HepG2 (cell line): ENCODE measurements around the gene NEK6. TPM values are rescaled to one million over a fixed set of nuclear protein-coding genes. Genes with fewer than 3 reads are reported as not detected.

Source experiments
- CHCHD3 ChIP-seq: sonication (generic); formaldehyde crosslinking; IDR thresholded peaks from 2 replicates; pipeline ENCODE4 v1.8.0; 2022; ENCODE audit warnings: mild to moderate bottlenecking, missing genetic modification reagents, moderate library complexity
- ETV5 ChIP-seq: IDR thresholded peaks from 2 replicates; pipeline ENCODE4 v1.6.1; 2018; ENCODE audit warnings: missing biosample characterization, missing genetic modification reagents, inconsistent platforms, borderline replicate concordance
- GFI1 ChIP-seq: sonication (generic); formaldehyde crosslinking; IDR thresholded peaks from 2 replicates; pipeline ENCODE4 v1.5.0; 2020; ENCODE audit warnings: missing genetic modification reagents, mild to moderate bottlenecking, borderline replicate concordance
- MTF2 ChIP-seq: sonication (generic); formaldehyde crosslinking; IDR thresholded peaks from 2 replicates; pipeline ENCODE4 v1.5.0; 2020; ENCODE audit warnings: missing genetic modification reagents, borderline replicate concordance
- RORA ChIP-seq: sonication (generic); formaldehyde crosslinking; IDR thresholded peaks from 2 replicates; pipeline ENCODE4 v1.5.0; 2020; ENCODE audit warnings: mild to moderate bottlenecking, missing genetic modification reagents, moderate library complexity
- SNAPC2 ChIP-seq: sonication (generic); formaldehyde crosslinking; IDR thresholded peaks from 2 replicates; pipeline ENCODE4 v1.8.1; 2022; ENCODE audit warnings: mild to moderate bottlenecking, missing genetic modification reagents
- ZNF773 ChIP-seq: sonication (generic); formaldehyde crosslinking; IDR thresholded peaks from 2 replicates; pipeline ENCODE4 v1.4.0; 2020; ENCODE audit warnings: missing genetic modification reagents, borderline replicate concordance
- polyA plus RNA-seq, 8 experiments: library from polyadenylated mRNA; depleted of rRNA in 3 of 8; stranded (reverse) in 7 of 8; unstranded in 1 of 8; fragments of >200 nt; fragmentation: Illumina TruSeq in 4 of 8; extraction: Trizol in 4 of 8; gene quantifications; 2 replicates each; pipeline versions ENCODE4 v1.2.1 to v1.2.3, GENCODE V29; 2011 to 2016; ENCODE audit warnings: low read depth in 4 of 8, missing spikeins in 1 of 8, mixed read lengths in 1 of 8; ENCODE audit not compliant: insufficient read depth in 1 of 8
- total RNA-seq, 5 experiments: library from RNA; depleted of rRNA; stranded (reverse); fragments of >200 nt; fragmentation: Illumina TruSeq; extraction: Trizol; gene quantifications; 2 replicates each; pipeline ENCODE4 v1.2.3, GENCODE V29; 2016; ENCODE audit warnings: low read depth in 1 of 5
- TF ChIP-seq, protein P1 (sequence below): sonication (generic); formaldehyde crosslinking; IDR thresholded peaks from 2 replicates; pipeline ENCODE4 v1.4.0; 2020; ENCODE audit warnings: missing genetic modification reagents, borderline replicate concordance
- TF ChIP-seq, protein P2 (sequence below): sonication (generic); formaldehyde crosslinking; IDR thresholded peaks from 2 replicates; pipeline ENCODE4 v1.4.0; 2020; ENCODE audit warnings: missing genetic modification reagents
- TF ChIP-seq, protein P3 (sequence below): sonication (generic); formaldehyde crosslinking; IDR thresholded peaks from 2 replicates; pipeline ENCODE4 v1.9.0; 2021; ENCODE audit warnings: missing genetic modification reagents, borderline replicate concordance
- TF ChIP-seq, protein P4 (sequence below): sonication (generic); formaldehyde crosslinking; IDR thresholded peaks from 2 replicates; pipeline ENCODE4 v1.4.0; 2020; ENCODE audit warnings: missing genetic modification reagents

Gene NEK6
- total and polyA plus RNA-seq, 2 of the 13 experiments (the other 11 are each of a cell fraction or from before 2014, with no cell fraction given): 30.4 to 119 TPM

DNA sequence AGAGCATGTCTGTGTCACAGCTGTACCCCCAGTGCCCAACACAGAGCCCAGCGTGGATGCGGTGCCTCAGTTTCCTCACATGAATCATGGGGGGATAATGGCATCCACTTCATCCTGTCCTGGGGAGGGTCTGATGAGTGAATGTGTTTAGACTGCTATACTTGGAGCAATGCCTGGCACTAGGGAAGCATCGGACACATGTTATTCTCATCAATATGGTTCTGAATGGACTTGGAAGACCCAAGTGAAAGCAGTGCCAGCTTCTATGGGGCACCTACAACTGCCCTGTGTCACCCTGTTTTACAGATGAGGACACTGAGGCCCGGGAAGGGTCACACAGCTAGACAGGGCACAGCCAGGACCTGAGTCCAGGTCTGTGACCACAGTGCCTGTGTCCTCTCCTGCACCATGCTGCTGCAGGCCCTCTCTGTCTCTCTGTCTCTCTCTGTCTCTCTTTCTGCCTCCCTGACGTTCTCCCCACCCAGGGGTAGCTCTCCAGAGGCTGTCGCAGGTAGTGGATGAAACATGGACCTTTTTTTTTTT is 42.3 kb upstream of the NEK6 start (continued):
- TF ChIP-seq, protein P1, sequence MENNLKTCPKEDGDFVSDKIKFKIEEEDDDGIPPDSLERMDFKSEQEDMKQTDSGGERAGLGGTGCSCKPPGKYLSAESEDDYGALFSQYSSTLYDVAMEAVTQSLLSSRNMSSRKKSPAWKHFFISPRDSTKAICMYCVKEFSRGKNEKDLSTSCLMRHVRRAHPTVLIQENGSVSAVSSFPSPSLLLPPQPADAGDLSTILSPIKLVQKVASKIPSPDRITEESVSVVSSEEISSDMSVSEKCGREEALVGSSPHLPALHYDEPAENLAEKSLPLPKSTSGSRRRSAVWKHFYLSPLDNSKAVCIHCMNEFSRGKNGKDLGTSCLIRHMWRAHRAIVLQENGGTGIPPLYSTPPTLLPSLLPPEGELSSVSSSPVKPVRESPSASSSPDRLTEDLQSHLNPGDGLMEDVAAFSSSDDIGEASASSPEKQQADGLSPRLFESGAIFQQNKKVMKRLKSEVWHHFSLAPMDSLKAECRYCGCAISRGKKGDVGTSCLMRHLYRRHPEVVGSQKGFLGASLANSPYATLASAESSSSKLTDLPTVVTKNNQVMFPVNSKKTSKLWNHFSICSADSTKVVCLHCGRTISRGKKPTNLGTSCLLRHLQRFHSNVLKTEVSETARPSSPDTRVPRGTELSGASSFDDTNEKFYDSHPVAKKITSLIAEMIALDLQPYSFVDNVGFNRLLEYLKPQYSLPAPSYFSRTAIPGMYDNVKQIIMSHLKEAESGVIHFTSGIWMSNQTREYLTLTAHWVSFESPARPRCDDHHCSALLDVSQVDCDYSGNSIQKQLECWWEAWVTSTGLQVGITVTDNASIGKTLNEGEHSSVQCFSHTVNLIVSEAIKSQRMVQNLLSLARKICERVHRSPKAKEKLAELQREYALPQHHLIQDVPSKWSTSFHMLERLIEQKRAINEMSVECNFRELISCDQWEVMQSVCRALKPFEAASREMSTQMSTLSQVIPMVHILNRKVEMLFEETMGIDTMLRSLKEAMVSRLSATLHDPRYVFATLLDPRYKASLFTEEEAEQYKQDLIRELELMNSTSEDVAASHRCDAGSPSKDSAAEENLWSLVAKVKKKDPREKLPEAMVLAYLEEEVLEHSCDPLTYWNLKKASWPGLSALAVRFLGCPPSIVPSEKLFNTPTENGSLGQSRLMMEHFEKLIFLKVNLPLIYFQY (CRISPR knock-in tag): no peak
- TF ChIP-seq GFI1 (CRISPR knock-in tag): no peak
- TF ChIP-seq ZNF773 (CRISPR knock-in tag): no peak
- no peak for TF ChIP-seq SNAPC2 (CRISPR knock-in tag)
- TF ChIP-seq MTF2 (CRISPR knock-in tag): no peak
- TF ChIP-seq, protein P2, sequence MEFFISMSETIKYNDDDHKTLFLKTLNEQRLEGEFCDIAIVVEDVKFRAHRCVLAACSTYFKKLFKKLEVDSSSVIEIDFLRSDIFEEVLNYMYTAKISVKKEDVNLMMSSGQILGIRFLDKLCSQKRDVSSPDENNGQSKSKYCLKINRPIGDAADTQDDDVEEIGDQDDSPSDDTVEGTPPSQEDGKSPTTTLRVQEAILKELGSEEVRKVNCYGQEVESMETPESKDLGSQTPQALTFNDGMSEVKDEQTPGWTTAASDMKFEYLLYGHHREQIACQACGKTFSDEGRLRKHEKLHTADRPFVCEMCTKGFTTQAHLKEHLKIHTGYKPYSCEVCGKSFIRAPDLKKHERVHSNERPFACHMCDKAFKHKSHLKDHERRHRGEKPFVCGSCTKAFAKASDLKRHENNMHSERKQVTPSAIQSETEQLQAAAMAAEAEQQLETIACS: no peak
- TF ChIP-seq, protein P3, sequence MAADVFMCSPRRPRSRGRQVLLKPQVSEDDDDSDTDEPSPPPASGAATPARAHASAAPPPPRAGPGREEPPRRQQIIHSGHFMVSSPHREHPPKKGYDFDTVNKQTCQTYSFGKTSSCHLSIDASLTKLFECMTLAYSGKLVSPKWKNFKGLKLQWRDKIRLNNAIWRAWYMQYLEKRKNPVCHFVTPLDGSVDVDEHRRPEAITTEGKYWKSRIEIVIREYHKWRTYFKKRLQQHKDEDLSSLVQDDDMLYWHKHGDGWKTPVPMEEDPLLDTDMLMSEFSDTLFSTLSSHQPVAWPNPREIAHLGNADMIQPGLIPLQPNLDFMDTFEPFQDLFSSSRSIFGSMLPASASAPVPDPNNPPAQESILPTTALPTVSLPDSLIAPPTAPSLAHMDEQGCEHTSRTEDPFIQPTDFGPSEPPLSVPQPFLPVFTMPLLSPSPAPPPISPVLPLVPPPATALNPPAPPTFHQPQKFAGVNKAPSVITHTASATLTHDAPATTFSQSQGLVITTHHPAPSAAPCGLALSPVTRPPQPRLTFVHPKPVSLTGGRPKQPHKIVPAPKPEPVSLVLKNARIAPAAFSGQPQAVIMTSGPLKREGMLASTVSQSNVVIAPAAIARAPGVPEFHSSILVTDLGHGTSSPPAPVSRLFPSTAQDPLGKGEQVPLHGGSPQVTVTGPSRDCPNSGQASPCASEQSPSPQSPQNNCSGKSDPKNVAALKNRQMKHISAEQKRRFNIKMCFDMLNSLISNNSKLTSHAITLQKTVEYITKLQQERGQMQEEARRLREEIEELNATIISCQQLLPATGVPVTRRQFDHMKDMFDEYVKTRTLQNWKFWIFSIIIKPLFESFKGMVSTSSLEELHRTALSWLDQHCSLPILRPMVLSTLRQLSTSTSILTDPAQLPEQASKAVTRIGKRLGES (CRISPR knock-in tag): no peak
- TF ChIP-seq RORA (CRISPR knock-in tag): no peak
- TF ChIP-seq, protein P4, sequence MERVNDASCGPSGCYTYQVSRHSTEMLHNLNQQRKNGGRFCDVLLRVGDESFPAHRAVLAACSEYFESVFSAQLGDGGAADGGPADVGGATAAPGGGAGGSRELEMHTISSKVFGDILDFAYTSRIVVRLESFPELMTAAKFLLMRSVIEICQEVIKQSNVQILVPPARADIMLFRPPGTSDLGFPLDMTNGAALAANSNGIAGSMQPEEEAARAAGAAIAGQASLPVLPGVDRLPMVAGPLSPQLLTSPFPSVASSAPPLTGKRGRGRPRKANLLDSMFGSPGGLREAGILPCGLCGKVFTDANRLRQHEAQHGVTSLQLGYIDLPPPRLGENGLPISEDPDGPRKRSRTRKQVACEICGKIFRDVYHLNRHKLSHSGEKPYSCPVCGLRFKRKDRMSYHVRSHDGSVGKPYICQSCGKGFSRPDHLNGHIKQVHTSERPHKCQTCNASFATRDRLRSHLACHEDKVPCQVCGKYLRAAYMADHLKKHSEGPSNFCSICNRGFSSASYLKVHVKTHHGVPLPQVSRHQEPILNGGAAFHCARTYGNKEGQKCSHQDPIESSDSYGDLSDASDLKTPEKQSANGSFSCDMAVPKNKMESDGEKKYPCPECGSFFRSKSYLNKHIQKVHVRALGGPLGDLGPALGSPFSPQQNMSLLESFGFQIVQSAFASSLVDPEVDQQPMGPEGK (CRISPR knock-in tag): no peak
- TF ChIP-seq CHCHD3 (CRISPR knock-in tag): no peak
- no peak for TF ChIP-seq ETV5
